HepG2 (cell line): ENCODE results near the gene ABCF1. TPM values are rescaled to one million over a fixed set of nuclear protein-coding genes. Genes with fewer than 3 reads are reported as not detected.

Source experiments
- BATF2 ChIP-seq: sonication (generic); formaldehyde crosslinking; IDR thresholded peaks from 2 replicates; pipeline ENCODE4 v1.8.0; 2022; ENCODE audit warnings: mild to moderate bottlenecking, missing genetic modification reagents, moderate library complexity
- CAMTA2 ChIP-seq: sonication (generic); formaldehyde crosslinking; IDR thresholded peaks from 2 replicates; pipeline ENCODE4 v1.4.0; 2020; ENCODE audit warnings: mild to moderate bottlenecking, missing genetic modification reagents, borderline replicate concordance
- CCAR2 ChIP-seq: fragments of 200-400 bp; formaldehyde crosslinking; optimal IDR thresholded peaks from 2 replicates; pipeline ENCODE3; 2018; ENCODE audit warnings: low read depth, mild to moderate bottlenecking, low read length, moderate library complexity
- CENPBD1 ChIP-seq: sonication (generic); formaldehyde crosslinking; IDR thresholded peaks from 2 replicates; pipeline ENCODE4 v1.8.0; 2022; ENCODE audit warnings: missing genetic modification reagents, low read depth, mild to moderate bottlenecking, borderline replicate concordance
- CENPT ChIP-seq: sonication (generic); formaldehyde crosslinking; IDR thresholded peaks from 2 replicates; pipeline ENCODE4 v1.8.0; 2022; ENCODE audit warnings: low read depth, mild to moderate bottlenecking, moderate library complexity, missing genetic modification reagents
- FOXJ3 ChIP-seq: sonication (generic); formaldehyde crosslinking; IDR thresholded peaks from 2 replicates; pipeline ENCODE4 v1.4.0; 2020; ENCODE audit warnings: missing genetic modification reagents, mild to moderate bottlenecking, borderline replicate concordance
- GRHL1 ChIP-seq: sonication (generic); formaldehyde crosslinking; conservative IDR thresholded peaks from 2 replicates; pipeline ENCODE4 v1.8.0; 2022; ENCODE audit warnings: missing genetic modification reagents
- IRX3 ChIP-seq: sonication (generic); formaldehyde crosslinking; IDR thresholded peaks from 2 replicates; pipeline ENCODE4 v1.8.1; 2023; ENCODE audit warnings: mild to moderate bottlenecking, low read depth, missing genetic modification reagents, borderline replicate concordance
- JARID2 ChIP-seq: sonication (generic); formaldehyde crosslinking; IDR thresholded peaks from 2 replicates; pipeline ENCODE4 v1.8.1; 2023; ENCODE audit warnings: missing genetic modification reagents, inconsistent platforms; ENCODE audit not compliant: insufficient replicate concordance
- ONECUT2 ChIP-seq: sonication (generic); formaldehyde crosslinking; IDR thresholded peaks from 2 replicates; pipeline ENCODE4 v1.4.0; 2020; ENCODE audit warnings: missing genetic modification reagents
- PRPF4 ChIP-seq: fragments of 200-400 bp; formaldehyde crosslinking; IDR thresholded peaks from 2 replicates; pipeline ENCODE4 v1.6.1; 2016; ENCODE audit warnings: low read length, low read depth; ENCODE audit not compliant: poor library complexity, severe bottlenecking
- SMAD3 ChIP-seq: sonication (generic); formaldehyde crosslinking; IDR thresholded peaks from 2 replicates; pipeline ENCODE4 v1.4.0; 2020; ENCODE audit warnings: missing genetic modification reagents
- SOX5 ChIP-seq: IDR thresholded peaks from 2 replicates; pipeline ENCODE4 v1.6.1; 2016; ENCODE audit warnings: borderline replicate concordance
- THAP11 ChIP-seq: IDR thresholded peaks from 2 replicates; pipeline ENCODE4 v1.6.1; 2016; ENCODE audit warnings: missing biosample characterization, missing genetic modification reagents
- ZBED4 ChIP-seq: sonication (generic); formaldehyde crosslinking; IDR thresholded peaks from 2 replicates; pipeline ENCODE4 v1.4.0; 2020; ENCODE audit warnings: missing genetic modification reagents, borderline replicate concordance
- ZBTB21 ChIP-seq: sonication (generic); formaldehyde crosslinking; IDR thresholded peaks from 2 replicates; pipeline ENCODE4 v1.4.0; 2020; ENCODE audit warnings: missing genetic modification reagents
- ZFP37 ChIP-seq: sonication (generic); formaldehyde crosslinking; IDR thresholded peaks from 2 replicates; pipeline ENCODE4 v1.4.0; 2020; ENCODE audit warnings: missing genetic modification reagents, borderline replicate concordance
- ZNF17 ChIP-seq: sonication (generic); formaldehyde crosslinking; IDR thresholded peaks from 2 replicates; pipeline ENCODE4 v1.5.0; 2020; ENCODE audit warnings: mild to moderate bottlenecking, missing genetic modification reagents
- ZNF30 ChIP-seq: sonication (generic); formaldehyde crosslinking; IDR thresholded peaks from 2 replicates; pipeline ENCODE4 v1.5.0; 2020; ENCODE audit warnings: mild to moderate bottlenecking, missing genetic modification reagents
- ZNF335 ChIP-seq: sonication (generic); formaldehyde crosslinking; IDR thresholded peaks from 2 replicates; pipeline ENCODE4 v1.4.0; 2020; ENCODE audit warnings: missing genetic modification reagents
- ZNF446 ChIP-seq: sonication (generic); formaldehyde crosslinking; IDR thresholded peaks from 2 replicates; pipeline ENCODE4 v1.5.0; 2020; ENCODE audit warnings: mild to moderate bottlenecking, missing genetic modification reagents
- ZNF563 ChIP-seq: sonication (generic); formaldehyde crosslinking; IDR thresholded peaks from 2 replicates; pipeline ENCODE4 v1.8.0; 2022; ENCODE audit warnings: mild to moderate bottlenecking, moderate library complexity, missing genetic modification reagents
- ZNF567 ChIP-seq: sonication (generic); formaldehyde crosslinking; IDR thresholded peaks from 2 replicates; pipeline ENCODE4 v1.8.1; 2023; ENCODE audit warnings: mild to moderate bottlenecking, missing genetic modification reagents, borderline replicate concordance
- ZNF615 ChIP-seq: sonication (generic); formaldehyde crosslinking; IDR thresholded peaks from 2 replicates; pipeline ENCODE4 v1.5.0; 2020; ENCODE audit warnings: mild to moderate bottlenecking, missing genetic modification reagents, borderline replicate concordance
- ZNF660 ChIP-seq: sonication (generic); formaldehyde crosslinking; IDR thresholded peaks from 2 replicates; pipeline ENCODE4 v1.5.1; 2020; ENCODE audit warnings: mild to moderate bottlenecking, low read depth, missing genetic modification reagents, borderline replicate concordance
- ZNF878 ChIP-seq: sonication (generic); formaldehyde crosslinking; IDR thresholded peaks from 2 replicates; pipeline ENCODE4 v1.8.1; 2023; ENCODE audit warnings: mild to moderate bottlenecking, missing genetic modification reagents, moderate library complexity
- polyA plus RNA-seq, 8 experiments: library from polyadenylated mRNA; depleted of rRNA in 3 of 8; stranded (reverse) in 7 of 8; unstranded in 1 of 8; fragments of >200 nt; fragmentation: Illumina TruSeq in 4 of 8; extraction: Trizol in 4 of 8; gene quantifications; 2 replicates each; pipeline versions ENCODE4 v1.2.1 to v1.2.3, GENCODE V29; 2011 to 2016; ENCODE audit warnings: low read depth in 4 of 8, missing spikeins in 1 of 8, mixed read lengths in 1 of 8; ENCODE audit not compliant: insufficient read depth in 1 of 8
- total RNA-seq, 5 experiments: library from RNA; depleted of rRNA; stranded (reverse); fragments of >200 nt; fragmentation: Illumina TruSeq; extraction: Trizol; gene quantifications; 2 replicates each; pipeline ENCODE4 v1.2.3, GENCODE V29; 2016; ENCODE audit warnings: low read depth in 1 of 5

The ABCF1 gene
- total and polyA plus RNA-seq, 2 of the 13 experiments (the other 11 are each of a cell fraction or from before 2014, with no cell fraction given), result 25.4 to 98.9 TPM

- TF ChIP-seq ZBED4 (CRISPR knock-in tag), result 0 out of 2 replicates have a peak, but pooled peaks have one; percentile 21
- no peak for TF ChIP-seq ZNF615 (CRISPR knock-in tag)
- no peak for TF ChIP-seq ZNF563 (CRISPR knock-in tag)
- TF ChIP-seq ZNF30 (CRISPR knock-in tag), result no peak
- no peak; the same call in 1 of the 2 replicates for TF ChIP-seq ZFP37 (CRISPR knock-in tag)
- no peak for TF ChIP-seq CAMTA2
- peak; percentile 73; the same call in 1 of the 2 replicates for TF ChIP-seq SMAD3 (CRISPR knock-in tag)
- peak; percentile 33; the same call in 1 of the 2 replicates for TF ChIP-seq ZNF335 (CRISPR knock-in tag)
- no peak for TF ChIP-seq CCAR2
- TF ChIP-seq GRHL1 (CRISPR knock-in tag), result no peak
- TF ChIP-seq ZNF660 (CRISPR knock-in tag), result no peak
- no peak for TF ChIP-seq FOXJ3 (CRISPR knock-in tag)
- TF ChIP-seq ZNF17, result no peak
- no peak for TF ChIP-seq ZBTB21 (CRISPR knock-in tag)
- no peak for TF ChIP-seq ZNF567 (CRISPR knock-in tag)
- no peak; the same call in 1 of the 2 replicates for TF ChIP-seq ZNF878 (CRISPR knock-in tag)
- no peak for TF ChIP-seq PRPF4
- no peak for TF ChIP-seq CENPT
- TF ChIP-seq SOX5 (CRISPR knock-in tag), result peak; percentile 32; the same call in 1 of the 2 replicates
- TF ChIP-seq IRX3 (CRISPR knock-in tag), result no peak
- TF ChIP-seq THAP11 (CRISPR knock-in tag), result peak; percentile 78
- no peak for TF ChIP-seq ZNF446 (CRISPR knock-in tag)
- no peak; the same call in 1 of the 2 replicates for TF ChIP-seq BATF2
- TF ChIP-seq JARID2, result no peak
- TF ChIP-seq ONECUT2 (CRISPR knock-in tag), result no peak
- TF ChIP-seq CENPBD1 (CRISPR knock-in tag), result no peak
Measured at GRCh38 chr6:30614843-30615218, 43.6 kb downstream of the ABCF1 start (continued).
